Eye (tissue), 1 donor: ENCODE results near the gene BAD.
"Not testable (repeated sequence)": the region's sequence is repeated elsewhere in the genome, so short reads cannot be mapped to it uniquely, and the experiment has no call there.

ENCODE experiments used
- DNase-seq: peaks from one replicate; pipeline ENCODE4 v3.0.0-alpha.2; 2015

Gene BAD

DNA sequence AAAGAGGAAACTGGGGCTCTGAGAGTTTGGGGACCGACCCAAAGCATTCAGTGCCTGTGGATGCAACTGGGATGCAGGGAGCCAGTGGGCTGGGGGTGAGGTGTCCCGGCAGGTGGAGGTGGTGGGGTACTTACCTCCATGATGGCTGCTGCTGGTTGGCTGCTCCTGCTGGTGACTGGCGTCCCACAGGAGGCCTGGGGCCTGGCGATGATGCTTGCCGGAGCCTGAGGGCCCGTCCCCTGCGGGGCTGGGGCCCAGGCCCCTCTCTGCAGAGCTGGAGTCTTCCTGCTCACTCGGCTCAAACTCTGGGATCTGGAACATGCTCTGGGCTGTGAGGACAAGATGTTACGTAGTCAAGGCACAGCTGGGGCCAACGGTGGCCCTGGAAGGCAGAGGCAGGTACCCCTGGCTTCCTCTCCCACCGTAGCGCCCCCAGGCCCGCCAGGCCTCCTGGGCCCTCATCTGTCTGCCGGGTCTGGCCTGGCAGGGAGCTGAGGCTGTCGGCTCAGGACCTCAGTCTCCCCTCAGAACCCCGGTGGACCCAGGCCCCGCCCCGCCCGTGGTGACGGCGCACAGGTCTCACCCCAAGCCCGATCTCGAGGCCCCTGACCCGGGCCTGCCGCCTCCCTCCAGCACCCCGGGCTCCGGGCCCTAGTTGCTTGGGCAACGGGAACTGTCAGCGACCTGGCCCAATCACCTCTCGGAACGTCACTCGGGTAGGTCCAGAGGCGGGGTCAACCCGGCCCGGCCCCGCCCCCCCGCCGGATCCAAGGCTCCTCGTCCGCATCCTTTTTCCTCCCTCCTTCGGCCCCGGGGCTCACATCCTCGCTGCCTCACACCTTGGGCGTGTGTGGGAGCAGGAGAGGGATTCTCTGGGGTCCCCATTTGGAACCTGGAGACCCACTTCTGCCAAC lies at the start of gene BAD:
Gene BAD (minus strand): TSS at position 618 of the 914 bp plus-strand sequence. CDS start 297 bp downstream, at position 321.
- DNase-seq = peak; percentile 97

DNA sequence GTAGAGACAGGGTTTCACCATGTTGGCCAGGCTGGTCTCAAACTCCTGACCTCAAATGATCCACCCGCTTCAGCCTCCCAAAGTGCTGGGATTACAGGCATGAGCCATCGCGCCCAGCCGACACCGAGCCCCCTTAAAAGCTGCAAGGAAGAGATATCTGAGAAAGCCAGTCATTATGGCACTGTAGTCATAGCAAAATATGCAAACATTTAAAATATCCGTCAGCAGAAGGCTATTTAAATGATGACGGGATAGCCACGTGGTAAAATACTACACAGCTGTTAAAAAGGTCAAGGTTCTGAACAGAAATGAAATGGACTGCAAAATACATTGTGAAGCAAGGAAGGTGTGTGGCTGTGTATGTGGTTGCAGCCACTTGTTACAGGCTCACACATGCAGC lies 49.1 kb upstream of the BAD start:
- no peak for DNase-seq

DNA sequence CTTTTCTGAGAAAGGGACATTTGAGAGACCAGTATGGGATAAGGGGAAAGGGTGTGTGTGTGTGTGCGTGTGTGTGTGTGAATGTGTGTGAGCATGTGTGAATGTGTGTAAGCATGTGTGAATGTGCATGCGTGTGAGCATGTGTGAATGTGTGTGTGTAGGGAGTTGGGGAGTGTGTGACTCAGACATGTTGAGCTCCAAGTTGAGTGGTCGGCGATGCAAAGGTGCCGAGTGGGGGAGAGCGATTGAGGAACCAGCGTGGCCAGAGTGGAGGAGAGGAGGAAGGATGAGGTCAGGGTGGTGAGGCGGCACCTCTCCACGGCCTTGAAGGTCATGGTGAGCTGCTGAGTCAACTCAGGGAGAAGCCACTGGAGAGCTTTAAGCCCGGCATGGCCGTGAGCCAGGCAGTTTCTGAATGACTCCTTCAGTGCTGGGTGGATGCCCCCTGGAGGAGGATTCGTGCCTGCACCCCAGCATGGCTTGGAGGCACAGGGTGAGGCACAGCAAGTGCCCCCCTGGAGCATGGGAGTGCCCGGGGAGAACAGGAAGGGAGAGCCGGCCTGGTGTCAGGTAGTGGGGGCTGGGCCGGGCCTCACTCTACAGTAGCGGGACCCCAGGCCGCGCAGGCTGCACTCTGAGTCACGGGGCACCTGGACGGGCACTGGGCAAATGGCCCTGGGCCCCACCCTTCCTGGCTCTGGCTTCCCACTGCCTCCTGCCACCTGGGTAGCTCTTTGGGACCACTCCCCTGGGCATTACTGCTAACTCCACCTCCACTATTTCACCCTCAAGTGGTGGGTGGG lies 47.3 kb upstream of the BAD start:
- peak; percentile 19 for DNase-seq

DNA sequence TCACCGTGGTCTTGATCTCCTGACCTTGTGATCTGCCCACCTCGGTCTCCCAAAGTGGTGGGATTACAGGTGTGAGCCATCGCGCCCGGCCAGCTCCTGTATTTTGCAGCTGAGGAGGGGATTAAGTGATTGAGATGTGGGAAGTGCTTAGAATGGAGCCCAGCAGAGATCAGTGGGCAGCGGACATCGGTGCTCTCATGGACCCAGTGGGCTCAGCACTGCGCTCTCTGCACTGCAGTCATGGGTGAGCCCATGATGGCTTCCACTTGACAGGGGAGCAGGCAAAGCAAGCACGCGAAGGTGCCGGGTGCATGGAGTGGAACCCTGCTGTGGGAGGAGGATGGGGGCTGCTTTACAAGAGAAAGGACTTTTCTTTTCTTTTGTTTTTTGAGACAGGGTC lies 46.4 kb upstream of the BAD start:
- DNase-seq = no peak

DNA sequence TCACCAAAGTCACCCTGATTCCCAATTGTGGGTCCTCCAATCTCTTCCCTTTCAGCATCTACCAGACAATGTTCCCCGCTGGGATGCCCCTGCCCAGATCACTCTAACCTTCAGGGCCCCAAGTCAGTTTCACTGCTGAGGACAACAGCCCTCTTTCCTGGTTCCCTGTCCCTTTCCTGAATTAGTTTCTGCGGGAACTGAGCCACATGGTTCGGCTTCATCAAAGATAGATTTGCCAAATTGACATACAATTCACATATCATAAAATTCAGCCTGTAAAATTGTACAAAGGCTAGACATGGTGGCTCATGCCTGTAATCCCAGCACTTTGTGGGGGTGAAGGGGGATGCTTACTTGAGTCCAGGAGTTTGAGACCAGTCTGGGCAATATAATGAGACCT lies 43.5 kb upstream of the BAD start:
- no peak for DNase-seq

DNA sequence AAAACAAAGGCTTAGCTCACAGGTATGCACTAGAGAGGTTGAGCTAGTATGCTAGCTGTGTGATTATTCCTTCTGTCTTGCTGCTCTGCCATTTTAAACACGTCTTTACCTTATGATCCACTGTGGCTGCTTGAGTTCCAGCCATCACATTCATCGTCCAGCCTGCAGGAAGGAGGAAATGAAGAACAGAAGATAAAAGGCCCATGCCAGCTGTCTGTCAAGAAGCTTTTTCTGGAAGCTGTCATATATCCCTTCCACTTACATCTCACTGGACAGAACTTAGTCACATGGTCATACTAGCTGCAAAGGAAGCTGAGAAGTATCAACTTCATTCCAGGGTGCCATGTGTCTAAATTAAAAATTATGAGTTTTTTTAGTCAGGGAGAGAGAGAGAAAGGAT lies 42.9 kb upstream of the BAD start:
- DNase-seq = no peak

DNA sequence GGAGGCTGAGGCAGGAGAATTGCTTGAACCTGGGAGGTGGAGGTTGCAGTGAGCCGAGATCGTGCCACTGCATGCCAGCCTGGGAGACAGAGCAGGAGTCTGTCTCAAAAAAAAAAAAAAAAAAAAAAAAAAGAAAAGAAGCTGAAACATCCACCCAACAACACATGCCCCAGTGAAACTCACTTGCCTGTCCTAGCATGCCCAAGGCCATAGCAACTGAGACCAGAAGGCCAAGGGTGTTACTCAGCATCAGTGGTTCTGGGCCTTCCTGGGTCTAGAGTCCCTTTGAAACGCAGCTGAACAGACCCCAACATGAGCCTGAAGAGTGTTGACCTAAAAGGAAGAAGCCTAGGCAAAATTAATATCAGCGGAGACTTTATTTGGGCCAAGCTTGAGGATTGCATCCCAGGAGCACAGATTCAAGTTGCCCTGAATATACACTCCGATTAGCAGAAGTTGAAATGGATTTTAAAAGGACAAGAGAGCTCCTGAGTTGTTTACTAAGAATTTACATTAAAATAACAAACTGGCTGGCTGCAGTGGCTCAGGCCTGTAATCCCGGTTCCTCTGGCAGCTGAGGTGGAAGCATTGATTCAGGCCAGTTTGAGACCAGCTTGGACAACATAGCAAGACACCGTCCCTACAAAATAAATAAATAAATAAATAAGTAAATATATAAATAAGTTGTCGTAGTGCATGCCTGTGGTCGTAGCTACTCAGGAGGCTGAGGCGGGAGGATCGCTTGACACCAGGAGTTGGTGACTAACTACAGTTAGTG lies 40.4 kb upstream of the BAD start:
- DNase-seq = no peak

DNA sequence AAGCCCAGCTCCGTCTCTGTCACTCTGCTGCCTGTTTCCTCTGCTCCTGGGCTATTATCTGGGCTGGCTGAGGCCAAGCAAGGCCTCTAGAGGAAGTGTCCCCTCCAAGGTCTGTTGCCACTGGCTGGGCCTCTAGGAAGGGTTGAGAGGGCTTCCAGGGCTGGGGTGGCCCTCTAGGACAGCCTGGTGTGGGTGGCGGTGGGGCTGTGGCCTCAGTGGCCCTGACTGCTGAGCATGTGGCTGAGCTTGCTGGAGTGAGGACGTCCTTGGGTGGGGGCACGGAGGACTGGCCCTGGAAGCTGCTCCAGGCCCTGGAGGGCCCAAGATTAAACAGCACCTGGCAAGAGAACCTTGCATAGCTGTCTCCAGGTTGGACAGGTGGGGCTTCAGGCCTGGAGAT lies 39.5 kb upstream of the BAD start:
- DNase-seq = not testable (repeated sequence)

DNA sequence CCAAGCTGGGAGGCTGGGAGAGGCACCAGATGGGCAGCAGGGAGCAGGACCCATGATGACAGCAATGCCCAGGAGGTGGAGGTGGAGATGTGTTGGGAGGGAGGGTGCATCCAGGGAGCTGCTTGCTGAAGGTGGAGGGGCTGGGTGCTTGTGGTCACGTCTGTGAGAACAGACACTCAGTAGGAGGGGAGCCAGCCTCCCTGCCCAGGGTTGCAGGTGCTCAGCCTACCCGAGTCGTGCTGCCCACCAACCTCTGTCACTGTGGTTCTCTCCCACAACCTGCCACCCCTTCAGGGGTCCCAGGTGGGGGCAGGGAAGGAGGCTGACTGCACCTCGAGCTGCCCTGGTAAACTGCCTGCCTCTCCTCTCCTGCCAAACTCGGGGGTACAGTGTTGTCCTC lies 38.9 kb upstream of the BAD start:
- no peak for DNase-seq

DNA sequence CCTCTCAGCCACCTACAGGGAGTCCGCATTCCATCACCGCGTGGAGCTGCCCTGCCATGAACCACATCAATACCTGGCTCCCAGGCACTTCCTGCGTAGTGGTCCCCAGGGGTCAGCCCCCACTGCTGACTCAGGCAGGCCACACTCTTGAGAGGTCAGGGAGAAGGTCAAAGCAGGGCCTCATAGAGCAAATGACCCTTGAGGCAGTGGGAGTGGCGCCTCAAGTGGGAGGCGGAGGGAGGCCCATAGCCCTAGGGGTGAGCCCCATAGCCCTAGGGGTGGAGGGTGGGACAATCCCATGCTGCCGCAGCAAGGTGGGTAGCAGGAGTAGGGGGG lies 38.4 kb upstream of the BAD start:
- DNase-seq = no peak

DNA sequence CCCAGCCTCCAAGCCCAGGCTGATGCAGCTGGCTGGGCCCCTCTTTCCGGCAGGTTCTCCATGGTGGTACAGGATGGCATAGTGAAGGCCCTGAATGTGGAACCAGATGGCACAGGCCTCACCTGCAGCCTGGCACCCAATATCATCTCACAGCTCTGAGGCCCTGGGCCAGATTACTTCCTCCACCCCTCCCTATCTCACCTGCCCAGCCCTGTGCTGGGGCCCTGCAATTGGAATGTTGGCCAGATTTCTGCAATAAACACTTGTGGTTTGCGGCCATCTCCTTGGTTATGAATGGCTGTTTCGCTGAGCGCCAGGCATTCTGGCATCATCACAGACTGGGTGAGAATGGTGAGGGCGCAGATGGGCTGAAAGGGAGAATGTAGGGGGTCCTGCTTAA lies 37.1 kb upstream of the BAD start:
- no peak for DNase-seq

DNA sequence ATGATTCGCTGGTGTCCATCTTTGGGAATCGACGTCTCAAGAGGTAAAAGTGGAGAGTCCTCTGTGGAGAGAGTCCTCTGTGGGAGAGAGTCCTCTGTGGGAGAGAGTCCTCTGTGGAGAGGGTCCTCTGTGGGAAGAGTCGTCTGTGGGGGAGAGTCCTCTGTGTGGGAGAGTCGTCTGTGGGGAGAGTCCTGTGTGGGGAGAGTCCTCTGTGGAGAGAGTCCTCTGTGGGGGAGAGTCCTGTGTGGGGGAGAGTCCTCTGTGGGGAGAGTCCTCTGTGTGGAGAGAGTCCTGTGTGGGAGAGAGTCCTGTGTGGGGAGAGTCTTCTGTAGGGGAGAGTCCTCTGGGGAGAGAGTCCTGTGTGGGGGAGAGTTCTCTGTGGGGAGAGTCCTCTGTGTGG lies 36.6 kb upstream of the BAD start:
- no peak for DNase-seq

DNA sequence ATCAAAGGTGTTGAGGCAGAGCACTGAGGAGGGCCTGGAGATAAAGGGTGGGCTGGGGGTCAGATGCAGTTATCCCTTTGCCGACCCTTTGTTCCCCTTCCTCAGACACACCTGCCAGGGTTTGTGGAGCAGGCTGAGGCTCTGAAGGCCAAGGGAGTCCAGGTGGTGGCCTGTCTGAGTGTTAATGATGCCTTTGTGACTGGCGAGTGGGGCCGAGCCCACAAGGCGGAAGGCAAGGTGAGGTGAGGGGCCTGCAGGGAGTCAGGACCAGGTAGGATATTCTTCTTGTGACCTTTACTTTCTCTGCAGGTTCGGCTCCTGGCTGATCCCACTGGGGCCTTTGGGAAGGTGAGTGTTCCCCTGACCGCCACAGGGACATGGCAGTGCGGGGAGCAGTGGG lies 36.1 kb upstream of the BAD start:
- DNase-seq = no peak

DNA sequence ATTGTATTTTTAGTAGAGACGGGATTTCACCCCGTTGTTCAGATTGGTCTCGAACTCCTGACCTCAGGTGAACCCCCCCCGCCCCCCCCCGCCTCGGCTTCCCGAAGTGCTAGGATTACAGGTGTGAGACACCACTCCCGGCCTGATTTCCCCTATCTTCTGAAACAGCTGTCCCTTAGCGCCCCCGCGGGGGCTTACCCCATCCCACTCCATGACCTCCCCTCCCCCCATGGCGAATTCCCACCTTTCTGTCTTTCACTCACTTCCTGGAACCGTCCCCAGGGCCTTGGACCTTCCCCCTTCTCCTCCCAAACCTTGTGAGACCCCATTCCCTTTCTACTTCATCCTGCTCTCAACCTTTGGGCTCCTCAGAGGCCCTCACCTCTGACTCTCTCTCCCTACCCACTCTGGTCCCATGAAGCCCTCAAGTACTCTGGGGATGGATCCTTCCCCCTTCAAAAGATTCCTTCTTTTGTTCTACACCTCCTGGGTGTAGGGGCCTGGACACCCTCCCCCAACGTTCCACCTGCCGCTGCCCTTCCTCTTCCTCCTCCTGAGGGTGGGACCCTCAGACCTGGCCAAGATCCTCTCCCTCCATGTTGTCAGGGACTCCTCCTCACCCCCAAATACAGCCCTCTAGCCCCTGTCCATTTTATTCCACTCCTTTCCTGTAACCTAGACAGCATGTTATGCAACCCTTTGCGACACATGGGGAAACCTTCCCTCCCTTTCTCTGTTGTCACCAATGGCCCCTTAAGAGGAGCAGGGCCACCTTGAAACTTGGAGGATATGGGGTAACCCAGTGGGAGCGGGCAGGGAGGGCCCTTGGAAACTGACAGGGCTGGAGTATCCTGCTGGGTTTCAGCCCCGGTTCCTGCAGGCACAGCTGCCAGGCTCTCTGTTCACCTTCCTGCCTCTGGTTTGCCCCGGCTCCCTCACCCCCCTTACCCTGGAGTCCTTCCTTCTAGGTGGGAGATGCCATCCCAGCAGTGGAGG lies 34.6 kb upstream of the BAD start:
- peak; percentile 21 for DNase-seq

DNA sequence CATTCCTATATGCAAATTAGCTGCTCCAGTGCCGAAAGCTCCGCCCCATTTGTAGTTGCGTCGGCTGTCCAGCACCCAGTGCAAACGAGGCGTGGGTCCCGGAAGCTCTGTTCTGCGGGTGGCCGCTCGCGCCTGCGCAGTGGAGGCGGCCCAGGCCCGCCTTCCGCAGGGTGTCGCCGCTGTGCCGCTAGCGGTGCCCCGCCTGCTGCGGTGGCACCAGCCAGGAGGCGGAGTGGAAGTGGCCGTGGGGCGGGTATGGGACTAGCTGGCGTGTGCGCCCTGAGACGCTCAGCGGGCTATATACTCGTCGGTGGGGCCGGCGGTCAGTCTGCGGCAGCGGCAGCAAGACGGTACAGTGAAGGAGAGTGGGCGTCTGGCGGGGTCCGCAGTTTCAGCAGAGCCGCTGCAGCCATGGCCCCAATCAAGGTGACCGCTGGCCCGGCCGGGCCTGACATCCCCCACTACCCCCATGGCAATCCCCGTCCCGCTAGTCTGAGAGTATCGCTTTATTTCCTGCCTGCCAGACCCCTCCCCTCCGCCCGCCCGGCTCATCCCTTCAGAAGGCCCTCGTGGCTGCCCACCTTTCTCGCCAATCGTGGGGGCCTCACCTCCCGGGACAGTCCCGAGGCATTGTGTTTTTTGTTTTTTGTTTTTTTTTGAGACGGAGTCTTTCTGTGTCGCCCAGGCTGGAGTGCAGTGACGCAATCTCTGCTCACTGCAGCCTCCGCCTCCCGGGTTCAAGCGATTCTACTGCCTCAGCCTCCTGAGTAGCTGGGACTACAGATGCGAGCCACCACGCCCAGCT lies 33.7 kb upstream of the BAD start, which contains the start of gene PRDX5:
Gene PRDX5 (plus strand): TSS at position 161 of the 805 bp plus-strand sequence. CDS start 95 bp downstream, at position 256.
- peak; percentile 98 for DNase-seq

DNA sequence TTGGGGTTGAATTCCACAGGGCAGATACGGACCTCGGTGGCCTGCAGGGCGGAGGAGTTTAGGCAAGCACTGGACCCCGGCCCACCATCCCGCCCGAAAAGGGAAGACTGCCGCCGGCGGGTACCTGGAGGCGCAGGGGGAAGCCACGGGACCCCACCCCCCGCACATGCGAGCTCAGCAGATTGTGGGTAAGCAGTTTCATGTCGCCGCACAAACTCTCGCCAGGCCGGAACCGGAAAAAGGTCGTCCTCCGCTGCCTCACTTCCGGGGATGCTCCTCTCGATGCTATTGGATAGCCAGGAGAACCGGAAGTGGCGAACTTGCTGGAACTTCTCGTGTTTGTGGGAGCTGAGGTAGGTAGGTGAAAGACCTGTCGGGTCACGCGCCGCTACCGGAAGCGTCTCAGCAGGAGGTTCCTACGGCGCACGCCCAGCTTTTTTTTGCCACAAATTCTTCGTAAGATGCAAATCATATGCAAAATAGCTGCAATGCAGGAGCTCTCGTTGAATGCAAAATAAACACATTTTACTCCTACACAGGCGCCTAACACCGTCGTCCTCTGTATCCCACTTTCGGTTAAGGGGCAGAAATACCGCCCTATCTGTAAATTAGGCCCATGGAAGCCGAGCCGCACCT lies 33.0 kb upstream of the BAD start, which contains the start of gene TRMT112:
Gene TRMT112 (minus strand): TSS at position 235 of the 636 bp plus-strand sequence. CDS start 33 bp downstream, at position 202.
- peak; percentile 98 for DNase-seq

DNA sequence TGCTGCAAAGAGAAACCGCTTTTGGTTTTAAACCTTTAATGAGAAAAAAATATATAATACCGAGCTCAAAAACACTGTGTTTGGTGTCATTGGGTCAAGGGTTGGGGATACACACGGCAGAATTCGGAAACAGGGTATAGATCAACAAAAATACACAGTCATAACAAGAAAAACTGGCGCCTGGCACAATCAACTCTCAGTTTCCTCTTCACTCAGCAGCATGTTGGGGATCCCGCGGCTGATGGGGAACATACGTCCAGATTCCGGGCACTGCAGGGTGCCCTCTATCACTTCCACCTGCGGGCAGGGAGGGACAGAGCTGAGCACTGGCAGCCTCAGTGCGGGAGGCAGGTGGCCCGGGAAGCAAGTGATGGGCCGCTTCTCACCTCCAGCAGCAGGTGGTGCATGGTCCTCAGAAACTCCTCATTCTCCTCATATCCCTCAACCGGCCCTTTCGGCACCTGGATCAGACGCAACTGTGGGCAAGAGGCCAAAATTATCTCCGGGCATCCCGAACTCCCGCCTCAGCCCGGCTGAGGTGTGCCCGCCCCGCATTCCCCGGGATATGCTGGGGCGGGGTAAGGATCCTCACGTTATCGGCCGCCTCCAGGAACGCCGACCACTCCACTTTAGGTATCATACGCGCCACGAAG lies 32.3 kb upstream of the BAD start:
- DNase-seq = no peak

DNA sequence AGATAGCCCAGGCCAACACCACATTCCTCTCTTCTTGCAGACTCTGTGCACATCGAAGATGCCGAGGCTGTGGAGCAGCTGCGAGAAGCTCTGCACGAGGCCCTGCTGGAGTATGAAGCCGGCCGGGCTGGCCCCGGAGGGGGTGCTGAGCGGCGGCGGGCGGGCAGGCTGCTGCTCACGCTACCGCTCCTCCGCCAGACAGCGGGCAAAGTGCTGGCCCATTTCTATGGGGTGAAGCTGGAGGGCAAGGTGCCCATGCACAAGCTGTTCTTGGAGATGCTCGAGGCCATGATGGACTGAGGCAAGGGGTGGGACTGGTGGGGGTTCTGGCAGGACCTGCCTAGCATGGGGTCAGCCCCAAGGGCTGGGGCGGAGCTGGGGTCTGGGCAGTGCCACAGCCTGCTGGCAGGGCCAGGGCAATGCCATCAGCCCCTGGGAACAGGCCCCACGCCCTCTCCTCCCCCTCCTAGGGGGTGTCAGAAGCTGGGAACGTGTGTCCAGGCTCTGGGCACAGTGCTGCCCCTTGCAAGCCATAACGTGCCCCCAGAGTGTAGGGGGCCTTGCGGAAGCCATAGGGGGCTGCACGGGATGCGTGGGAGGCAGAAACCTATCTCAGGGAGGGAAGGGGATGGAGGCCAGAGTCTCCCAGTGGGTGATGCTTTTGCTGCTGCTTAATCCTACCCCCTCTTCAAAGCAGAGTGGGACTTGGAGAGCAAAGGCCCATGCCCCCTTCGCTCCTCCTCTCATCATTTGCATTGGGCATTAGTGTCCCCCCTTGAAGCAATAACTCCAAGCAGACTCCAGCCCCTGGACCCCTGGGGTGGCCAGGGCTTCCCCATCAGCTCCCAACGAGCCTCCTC lies 31.4 kb upstream of the BAD start:
- not testable (repeated sequence) for DNase-seq
